HG03108 (cell line): Measurements from ENCODE around the gene RPL34.
A peak's percentile ranks its signal among the peaks of the same experiment; 100 is the strongest.
"Not testable (repeated sequence)": the region's sequence is repeated elsewhere in the genome, so short reads cannot be mapped to it uniquely, and the experiment has no call there.

Experiments used
- ATAC-seq: cut with Tn5 transposase; IDR thresholded peaks from one replicate; pipeline ENCODE4 v1.9.1; 2021; ENCODE audit warnings: moderate library complexity; ENCODE audit not compliant: unreplicated experiment

Gene RPL34

DNA sequence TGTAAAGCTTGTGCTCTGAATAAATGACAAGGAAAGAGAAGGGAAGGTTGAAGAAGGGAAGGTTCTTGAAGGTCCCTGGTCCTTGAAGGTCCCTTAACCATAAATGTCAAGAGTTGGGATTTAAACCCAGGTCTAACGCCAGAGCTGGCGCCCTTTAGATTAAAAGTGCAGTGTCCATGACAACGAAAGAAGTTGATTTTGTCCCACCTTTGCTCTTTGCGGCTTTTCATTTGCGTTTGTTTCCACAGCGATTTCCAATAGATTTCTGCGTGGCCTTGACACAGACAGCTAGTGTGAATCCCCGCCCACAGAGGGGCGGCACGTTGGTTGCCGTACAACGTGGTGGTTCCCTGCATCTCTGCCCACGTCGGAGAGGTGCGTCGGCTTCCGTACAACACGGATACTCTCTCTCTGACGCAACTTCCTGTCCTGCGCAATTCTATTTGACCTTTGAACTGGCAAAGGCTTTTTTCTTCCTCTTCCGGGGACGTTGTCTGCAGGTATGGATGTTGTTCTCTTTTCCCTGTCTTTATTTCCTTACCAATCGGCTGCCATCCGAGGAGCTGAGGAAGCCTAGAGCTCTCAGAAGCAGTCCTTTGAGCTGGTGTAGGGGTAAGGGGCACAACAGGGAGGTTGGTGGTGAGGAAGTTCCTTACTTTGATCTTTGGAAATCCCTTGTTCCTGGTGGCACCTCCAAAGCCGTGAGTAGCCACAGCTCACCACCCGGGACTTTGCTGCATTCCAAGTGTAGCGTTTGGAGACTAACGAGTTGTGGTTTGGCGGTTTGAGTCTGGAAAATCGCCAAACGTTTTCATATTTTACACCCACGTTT is at the start of gene RPL34:
RPL34 (plus strand) TSS at position 476 of the 832 bp plus-strand sequence. CDS start 1,384 bp downstream, outside the sequence.
- ATAC-seq = peak; percentile 100

DNA sequence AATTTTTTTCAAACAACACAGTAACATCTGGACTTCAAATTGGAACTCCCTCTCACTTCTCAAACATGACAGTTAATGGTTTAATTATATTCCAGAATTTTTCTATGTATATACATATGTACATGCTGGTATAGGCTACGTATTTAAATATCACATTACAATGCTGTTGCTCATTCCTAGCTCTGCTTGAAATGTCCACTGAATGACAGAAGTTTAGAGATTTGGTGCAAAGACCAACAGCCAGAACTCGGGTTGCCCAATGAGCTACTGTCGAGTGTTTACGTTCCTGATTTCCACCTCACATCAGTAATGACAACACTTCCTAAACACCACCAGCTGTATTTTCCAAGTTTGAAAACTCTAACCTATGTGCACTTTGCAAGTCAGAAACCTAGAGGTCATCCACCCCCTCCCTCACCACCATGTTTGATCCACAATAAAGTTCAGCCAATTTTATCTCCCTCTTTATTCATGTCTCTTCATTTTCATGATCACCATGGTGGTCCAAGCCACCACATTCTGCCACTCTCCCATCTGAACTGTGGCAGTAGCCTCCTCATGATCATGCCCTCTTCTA is 49.3 kb upstream of the RPL34 start:
- ATAC-seq = no peak

DNA sequence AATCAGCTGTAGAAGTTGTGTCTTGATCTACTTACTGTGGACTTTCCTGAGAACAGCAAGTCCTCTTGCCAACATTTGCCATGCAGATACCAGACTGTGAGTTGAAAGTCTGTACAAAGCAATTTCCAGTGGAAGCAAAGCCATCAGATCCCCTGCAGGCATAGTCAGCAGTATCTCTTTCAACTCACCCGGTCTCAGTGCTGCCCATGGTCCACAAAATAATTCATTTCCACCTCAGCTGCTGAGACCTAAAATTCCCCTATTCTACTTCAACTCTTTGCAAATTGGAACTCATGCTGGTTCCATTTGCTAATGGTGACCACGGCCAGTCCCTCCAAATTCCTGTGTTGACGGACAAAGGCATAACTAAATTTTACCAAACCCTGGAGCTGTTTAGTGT is 46.0 kb upstream of the RPL34 start:
- ATAC-seq = no peak

DNA sequence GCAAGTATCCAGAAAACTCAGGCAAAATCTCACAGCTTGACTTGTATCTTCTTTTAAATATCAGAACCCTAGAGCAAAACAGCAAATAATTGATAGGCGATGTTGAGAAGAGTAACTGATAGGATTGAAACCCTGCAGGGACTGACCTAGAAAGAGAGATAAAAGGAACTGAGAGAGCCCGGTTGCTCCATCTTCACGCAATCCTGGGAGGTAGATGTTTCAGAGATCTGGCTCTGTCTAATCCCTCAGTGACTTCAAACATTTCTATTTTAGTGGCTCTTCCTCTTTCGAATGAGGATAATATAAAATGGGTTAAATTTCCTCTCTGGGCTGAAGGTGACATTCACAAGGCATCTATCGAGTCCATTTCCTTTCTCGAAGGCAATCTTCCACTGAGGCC is 39.3 kb upstream of the RPL34 start:
- ATAC-seq = no peak

DNA sequence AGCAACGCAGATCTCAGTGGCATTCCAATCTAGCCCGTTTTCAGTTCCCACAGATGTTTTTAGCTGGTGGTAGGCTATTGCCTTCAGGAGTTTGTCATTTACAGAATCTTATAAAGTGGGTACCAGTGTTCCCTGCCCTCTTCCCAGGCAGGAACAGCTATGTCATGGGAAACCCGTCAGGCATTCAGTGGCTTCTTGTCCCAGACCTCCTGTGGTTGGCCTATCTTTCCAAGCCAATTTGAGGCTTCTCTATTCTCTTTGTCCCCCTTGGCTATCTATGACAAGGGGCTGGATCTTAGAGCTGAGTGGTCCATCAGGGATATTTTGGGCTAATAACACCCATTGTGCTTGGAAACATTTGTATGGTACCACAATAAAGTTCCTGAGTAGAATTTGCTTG is 33.6 kb upstream of the RPL34 start:
- ATAC-seq = no peak

DNA sequence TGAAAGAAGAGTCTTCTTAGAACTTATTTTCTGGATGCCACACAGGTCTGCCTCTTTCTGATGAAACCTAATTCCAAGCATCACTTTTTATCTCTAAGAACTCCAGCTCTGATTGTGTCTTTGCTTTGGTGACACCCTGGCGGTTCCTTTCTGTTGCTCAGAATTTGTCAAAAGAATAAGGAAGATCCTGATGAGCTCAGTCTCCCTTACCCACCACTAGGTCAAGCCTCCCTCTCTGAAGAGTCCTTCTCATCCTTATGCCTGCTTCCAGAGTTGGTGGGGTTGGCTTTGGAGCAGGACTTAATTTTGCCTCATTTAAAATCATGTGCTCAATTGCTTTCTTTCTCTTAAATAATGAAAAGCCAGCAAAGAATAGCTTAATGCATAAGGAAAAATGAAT is 31.5 kb upstream of the RPL34 start:
- ATAC-seq = no peak

DNA sequence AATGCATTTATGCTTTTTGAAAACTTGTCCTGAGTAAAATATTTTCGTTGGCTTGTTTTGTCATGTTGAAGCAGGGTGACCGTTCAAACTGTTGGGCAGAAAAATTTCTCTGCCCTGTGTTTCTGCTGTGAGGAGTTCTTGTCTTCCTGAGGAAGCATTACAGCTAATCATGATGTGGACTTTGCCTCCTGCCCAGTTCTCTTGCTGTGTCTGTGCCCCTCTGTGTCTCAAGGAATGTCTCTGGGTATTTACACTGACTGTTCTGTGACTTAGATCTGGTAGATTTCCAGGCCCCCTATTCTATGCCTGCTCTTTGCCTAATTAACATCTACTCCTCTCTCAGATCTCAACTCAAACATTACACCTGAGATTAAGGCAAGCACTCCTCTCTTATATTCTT is 30.4 kb upstream of the RPL34 start:
- ATAC-seq = no peak

DNA sequence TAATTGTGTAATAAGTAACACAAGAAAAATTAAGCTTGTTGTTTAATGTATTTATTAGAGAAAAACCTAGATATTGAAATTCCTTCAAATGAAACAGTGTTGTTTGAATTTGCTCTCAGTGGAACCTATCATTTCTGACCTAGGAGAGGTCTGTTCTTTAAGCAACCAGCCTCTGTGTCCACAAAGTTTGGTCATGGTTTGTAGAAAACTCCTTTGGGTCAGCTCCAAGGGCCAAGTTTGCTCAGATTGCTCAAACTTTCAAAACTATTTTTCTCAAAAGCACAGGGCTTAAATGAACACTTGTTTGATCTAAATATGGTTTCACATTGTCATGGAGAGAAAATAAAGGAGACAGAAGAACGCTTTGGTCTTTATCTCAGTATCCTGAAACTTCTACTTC is 29.6 kb upstream of the RPL34 start:
- no peak for ATAC-seq

DNA sequence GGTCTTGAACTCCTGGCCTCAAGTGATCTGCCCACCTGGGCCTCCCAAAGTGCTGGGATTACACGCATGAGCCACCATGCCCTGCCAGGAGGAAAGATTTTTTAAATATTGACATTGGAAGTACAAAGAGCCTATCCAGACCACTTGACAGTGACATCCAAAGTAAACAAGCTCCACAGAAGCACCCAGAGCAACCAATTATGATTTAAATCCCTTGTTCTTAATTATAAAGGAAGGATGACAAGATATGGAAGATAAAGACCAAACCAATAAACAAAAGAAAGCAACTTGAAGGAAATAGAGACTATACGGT is 27.7 kb upstream of the RPL34 start:
- no peak for ATAC-seq

DNA sequence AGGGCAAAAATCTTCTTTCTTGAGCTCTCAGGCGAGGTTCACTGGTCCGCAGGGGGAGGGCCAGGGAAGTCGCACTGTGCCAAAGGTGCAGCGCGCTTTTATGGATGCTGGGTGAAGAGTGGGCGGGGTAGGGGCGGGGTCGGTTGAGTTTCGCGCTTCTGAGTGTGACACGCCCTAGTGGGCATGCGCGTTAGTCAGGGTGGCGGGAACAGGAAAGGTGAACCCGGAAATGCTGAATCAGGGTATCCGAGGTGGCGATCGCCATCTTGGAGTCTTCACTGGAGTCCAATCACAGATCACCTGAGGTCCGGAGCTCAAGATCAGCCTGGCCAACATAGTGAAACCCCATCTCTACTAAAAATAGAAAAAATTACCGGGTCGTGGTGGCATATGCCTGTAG is 26.1 kb upstream of the RPL34 start:
- not testable (repeated sequence) for ATAC-seq

DNA sequence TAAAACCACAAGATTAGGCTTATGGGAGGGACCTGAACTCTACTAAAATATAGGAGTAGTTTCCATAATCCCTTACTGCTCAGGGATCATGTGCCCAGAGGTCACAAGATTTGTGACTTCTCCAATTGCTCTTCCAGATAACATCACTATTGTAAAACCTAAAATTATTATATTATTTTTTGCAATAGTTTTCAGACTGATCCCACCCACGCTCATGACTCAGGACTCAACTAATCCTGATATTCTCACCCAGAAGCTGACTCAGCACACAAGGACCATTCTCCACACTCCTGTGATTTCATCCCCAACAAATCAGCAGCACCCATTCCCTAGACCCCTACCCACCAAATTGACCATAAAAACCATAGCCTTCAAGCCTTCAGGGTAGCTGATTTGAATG is 24.0 kb upstream of the RPL34 start:
- no peak for ATAC-seq

DNA sequence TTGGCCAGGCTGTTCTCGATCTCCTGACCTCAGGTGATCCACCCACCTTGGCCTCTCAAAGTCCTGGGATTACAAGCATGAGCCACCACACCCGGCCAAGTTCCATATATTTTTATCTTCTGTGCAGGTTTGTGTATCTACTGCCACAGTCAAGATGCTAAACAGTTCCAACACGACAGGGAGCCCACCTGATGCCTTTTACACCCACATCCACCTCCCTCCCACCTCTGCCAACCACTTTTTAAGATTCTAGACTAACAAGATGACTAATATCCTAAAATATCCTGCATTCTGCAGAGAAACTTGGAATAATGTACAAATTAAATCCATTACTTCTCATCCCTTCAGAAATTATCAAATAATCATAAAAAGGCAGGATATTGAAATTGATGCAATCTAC is 19.3 kb upstream of the RPL34 start:
- no peak for ATAC-seq

DNA sequence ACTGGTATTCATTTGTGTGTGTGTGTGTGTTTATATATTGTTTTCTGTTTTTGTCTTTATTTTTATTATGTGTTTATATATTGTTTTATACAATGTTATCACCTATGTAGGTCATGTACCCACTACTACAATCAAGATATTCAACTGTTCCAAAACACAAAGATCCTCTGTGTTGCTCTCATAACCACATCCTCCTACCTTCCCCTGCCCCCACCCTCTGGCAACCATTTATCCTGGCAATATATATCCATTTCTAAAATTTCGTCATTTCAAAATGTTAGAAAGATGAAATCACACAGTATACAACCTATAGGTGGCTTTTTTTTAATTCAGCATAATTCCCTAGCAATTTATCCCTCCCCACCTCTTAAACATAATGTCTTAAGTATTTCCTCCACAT is 18.8 kb upstream of the RPL34 start:
- no peak for ATAC-seq

DNA sequence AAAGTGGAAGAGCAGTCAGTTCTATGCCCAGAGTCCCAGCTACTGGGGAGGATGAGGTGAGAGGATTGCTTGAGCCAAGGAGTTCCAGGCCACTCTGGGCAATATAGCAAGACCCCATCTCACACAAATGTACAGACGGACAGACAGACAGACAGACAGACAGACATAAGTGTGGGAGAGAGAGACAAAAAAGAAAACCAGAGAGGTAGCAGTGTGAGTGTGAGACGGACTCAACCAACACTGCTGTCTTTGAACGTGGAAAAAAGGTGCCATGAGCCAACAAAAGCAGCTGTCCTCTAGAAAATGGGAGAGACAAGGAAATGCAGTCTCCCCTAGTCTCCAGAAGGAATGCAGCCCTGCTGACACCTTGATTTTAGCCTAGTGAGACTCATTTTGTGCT is 18.2 kb upstream of the RPL34 start:
- ATAC-seq = no peak

DNA sequence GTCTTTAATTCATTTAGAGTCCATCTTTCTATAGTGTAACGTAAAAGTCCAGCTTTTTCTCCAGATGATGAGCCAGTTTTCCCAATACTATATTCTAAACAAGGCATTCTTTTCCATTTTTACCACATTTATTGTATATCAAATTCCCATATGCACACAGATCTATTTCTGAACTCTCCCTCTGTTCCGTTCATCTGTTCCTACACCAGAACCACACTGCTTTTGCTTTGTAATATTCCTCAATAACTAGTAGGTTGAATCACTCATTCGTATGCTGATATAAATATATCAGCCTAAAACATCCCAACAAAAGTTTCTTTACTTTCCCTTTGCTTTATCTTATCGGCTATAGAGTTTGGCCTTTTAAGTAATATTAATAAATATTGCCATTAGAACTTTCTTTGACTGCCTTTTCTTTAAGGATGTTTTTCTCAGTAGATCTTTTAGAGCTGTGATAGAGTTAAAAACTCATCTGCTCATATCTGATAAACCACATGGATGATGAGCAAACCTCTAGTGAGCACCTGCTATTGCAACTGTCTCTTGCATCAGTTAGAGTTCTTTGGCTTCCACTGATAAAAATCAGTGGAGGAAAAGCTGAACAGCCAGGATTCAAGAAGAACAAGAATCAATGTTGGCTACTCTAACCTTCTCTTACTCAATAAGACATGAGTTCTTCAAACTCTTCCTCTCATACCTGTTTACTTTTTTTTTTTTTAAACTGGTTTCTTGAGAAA is 13.1 kb upstream of the RPL34 start:
- ATAC-seq = no peak

DNA sequence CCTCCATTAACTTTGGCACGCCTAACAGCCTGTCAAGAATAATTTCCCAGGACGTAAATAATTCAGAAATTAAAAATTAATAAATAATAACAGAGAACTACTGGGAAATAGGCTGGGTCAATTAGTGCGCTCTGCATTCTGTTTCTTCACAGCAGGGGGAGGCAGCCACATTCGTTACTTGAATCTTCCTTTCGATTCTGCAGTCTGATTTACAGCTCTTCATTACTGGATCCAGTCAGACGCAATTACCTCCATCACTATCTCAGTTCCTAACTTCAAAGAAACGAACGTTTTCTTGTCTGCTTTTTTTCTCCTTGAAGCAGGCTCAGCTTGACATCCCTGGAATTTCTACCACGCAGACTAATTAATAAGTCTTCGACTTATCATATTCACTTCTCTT is 9.0 kb upstream of the RPL34 start:
- no peak for ATAC-seq

DNA sequence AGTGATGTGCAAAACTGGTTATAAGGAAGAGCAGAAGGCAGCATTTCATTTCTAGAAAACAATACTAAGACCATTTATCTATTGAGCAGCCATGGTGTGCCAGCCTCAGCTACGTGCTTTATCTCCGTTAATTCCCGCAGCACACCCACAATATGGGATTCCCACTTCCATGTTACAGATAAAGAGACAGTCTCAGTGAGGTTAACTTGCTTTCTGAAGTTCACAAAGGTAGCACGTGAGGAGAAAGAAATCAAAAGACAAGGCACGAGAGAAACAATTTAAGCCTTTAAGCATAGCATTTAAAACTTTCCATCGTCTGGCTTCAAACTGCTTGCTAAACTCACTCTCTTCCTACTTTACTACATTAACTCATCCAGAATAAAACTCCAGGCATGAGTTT is 8.0 kb upstream of the RPL34 start:
- ATAC-seq = no peak

DNA sequence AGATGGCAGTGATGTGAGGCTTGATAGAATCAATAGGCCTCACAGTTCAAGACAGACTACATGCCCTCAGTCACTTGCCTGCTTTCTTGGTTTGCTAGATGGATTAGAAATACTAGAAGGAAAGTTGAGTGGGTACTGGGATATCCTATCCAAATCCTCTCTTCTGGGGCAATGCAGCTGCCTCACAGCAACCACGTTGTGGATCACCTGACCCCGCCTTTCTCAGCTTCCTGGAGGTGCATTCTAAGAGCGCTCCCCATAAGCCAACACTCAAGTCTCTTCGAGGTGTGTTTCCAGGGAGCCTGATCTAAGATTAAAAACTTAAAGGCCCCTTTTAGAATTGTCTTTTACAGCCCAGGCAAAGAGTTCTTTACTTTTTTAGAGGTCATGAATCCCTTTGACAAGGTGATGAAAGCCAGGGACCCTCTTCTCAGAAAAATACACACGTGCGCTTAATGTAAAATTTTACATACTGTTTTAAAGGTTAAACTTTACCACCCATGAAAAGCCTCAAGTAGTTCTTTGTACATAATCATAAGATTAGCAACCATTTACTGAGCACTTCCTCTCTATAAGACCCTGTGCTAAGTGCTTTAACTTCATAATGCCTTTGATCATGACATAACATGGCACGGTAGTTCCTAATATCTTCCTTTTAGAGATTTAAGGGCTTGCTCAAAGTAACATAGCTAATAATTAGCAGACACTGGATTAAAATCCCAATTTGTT is 840 bp upstream of the RPL34 start:
- no peak for ATAC-seq

DNA sequence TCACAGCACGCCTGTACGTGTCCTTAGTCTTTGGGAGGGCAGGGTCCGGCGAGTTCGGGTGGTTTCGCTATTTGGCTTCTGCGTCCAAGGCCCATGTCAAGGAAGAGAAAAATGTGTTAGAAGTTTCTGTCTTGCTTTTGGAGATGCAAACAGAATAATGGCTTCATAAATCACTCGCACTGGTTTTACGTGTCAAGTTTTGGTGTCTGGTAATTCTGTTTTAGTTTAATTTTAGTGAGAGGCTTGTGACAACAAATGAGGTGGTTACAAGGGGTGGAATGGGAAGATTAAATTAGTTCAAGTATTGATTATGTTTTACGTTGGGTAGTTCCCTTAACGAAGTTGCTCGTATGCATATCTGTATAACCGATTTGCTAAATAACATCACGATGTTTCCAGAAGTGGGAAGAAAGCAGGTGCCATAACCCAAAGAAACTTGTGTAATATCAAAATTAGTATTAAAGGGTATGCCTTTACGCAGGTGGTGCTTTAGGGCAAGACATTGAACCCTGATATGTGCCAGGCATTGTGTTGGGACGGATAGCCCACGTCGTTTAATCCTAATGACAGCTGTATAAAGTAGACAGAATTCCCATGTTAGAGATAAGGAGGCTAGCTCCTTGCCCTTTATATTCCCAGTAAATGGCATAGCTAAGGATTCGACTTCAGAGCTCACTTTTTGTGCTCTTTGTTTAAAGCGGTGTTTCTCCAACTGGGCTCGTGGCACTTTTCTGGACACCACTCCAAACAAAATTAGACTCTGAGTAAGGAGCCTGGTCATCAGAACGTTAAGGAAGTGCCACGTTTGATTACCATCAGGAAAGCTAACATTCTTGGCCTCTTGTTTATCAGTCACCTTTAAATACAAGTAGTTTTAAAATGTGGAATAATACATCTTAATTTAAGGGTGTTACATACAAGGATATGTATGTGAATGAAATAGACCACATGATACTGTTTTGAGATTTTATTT is 843 bp downstream of the RPL34 start:
- ATAC-seq = no peak

DNA sequence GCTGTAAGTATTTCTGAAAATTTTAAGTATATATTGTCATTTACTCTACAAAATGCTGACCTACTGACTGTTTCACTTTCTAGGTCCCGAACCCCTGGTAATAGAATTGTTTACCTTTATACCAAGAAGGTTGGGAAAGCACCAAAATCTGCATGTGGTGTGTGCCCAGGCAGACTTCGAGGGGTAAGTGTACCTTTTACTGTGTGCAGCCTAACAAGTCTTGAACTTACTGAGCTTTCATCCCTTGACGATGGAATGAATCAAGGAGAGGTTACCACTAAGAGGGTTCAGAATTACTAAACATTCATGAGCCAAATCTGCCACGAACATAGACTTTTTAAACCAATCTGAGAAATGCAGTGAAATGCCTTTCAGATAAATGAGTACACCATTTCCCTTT is 1.6 kb downstream of the RPL34 start:
- ATAC-seq = no peak
